ENCODE measurements around the gene C4orf36.
"Not testable (repeated sequence)": the region's sequence is repeated elsewhere in the genome, so short reads cannot be mapped to it uniquely, and the experiment has no call there.

C4orf36 gene

GRCh38 chr4:86917212-86918039, 25.2 kb upstream of the C4orf36 start:
- in situ Hi-C loops (cut with HindIII; ENCODE audit: low sequenced_read_pairs) = no loop called here

GRCh38 chr4:86916392-86916791, 24.2 kb upstream of the C4orf36 start:
- in situ Hi-C loops (cut with HindIII; ENCODE audit: low sequenced_read_pairs) = no loop called here

GRCh38 chr4:86910820-86911684, 18.8 kb upstream of the C4orf36 start:
- in situ Hi-C loops (cut with HindIII; ENCODE audit: low sequenced_read_pairs) = no loop called here

GRCh38 chr4:86910369-86910768, 18.1 kb upstream of the C4orf36 start:
- in situ Hi-C loops (cut with HindIII; ENCODE audit: low sequenced_read_pairs) = no loop called here

GRCh38 chr4:86909546-86910295, 17.5 kb upstream of the C4orf36 start:
- in situ Hi-C loops (cut with HindIII; ENCODE audit: low sequenced_read_pairs) = no loop called here

GRCh38 chr4:86908251-86908657, 16.0 kb upstream of the C4orf36 start:
- in situ Hi-C loops (cut with HindIII; ENCODE audit: low sequenced_read_pairs) = no loop called here

GRCh38 chr4:86901864-86902263, 9.6 kb upstream of the C4orf36 start:
- in situ Hi-C loops (cut with HindIII; ENCODE audit: low sequenced_read_pairs) = no loop called here

GRCh38 chr4:86898562-86898961, 6.3 kb upstream of the C4orf36 start:
- in situ Hi-C loops (cut with HindIII; ENCODE audit: low sequenced_read_pairs) = no loop called here

GRCh38 chr4:86896596-86896995, 4.4 kb upstream of the C4orf36 start:
- in situ Hi-C loops (cut with HindIII; ENCODE audit: low sequenced_read_pairs) = no loop called here

- in situ Hi-C loops (cut with HindIII; ENCODE audit: low sequenced_read_pairs) = no loop called here
Measured at GRCh38 chr4:86895692-86896488, 3.7 kb upstream of the C4orf36 start.

GRCh38 chr4:86894455-86894854, 2.2 kb upstream of the C4orf36 start:
- in situ Hi-C loops (cut with HindIII; ENCODE audit: low sequenced_read_pairs) = no loop called here

GRCh38 chr4:86893136-86893535, 914 bp upstream of the C4orf36 start:
- in situ Hi-C loops (cut with HindIII; ENCODE audit: low sequenced_read_pairs) = no loop called here

GRCh38 chr4:86892636-86892960, 376 bp upstream of the C4orf36 start:
- in situ Hi-C loops (cut with HindIII; ENCODE audit: low sequenced_read_pairs) = no loop called here

- in situ Hi-C loops (cut with HindIII; ENCODE audit: low sequenced_read_pairs) = no loop called here
Measured at GRCh38 chr4:86890790-86891189, 1.4 kb downstream of the C4orf36 start.

- in situ Hi-C loops (cut with HindIII; ENCODE audit: low sequenced_read_pairs) = no loop called here
Measured at GRCh38 chr4:86879641-86880040, 12.6 kb downstream of the C4orf36 start.

GRCh38 chr4:86878640-86879039, 13.6 kb downstream of the C4orf36 start:
- in situ Hi-C loops (cut with HindIII; ENCODE audit: low sequenced_read_pairs) = no loop called here

- in situ Hi-C loops (cut with HindIII; ENCODE audit: low sequenced_read_pairs) = no loop called here
Measured at GRCh38 chr4:86876894-86877685, 15.1 kb downstream of the C4orf36 start.

- in situ Hi-C loops (cut with HindIII; ENCODE audit: low sequenced_read_pairs) = not testable (repeated sequence)
Measured at GRCh38 chr4:86875436-86875835, 16.8 kb downstream of the C4orf36 start.

GRCh38 chr4:86872135-86872534, 20.1 kb downstream of the C4orf36 start:
- in situ Hi-C loops (cut with HindIII; ENCODE audit: low sequenced_read_pairs) = no loop called here
